Spleen (tissue), 11 donors: Measurements from ENCODE around the gene ASAH2. TPM values are rescaled to one million over a fixed set of nuclear protein-coding genes. Genes with fewer than 3 reads are reported as not detected.
"Not testable (repeated sequence)": the region's sequence is repeated elsewhere in the genome, so short reads cannot be mapped to it uniquely, and the experiment has no call there.

ENCODE experiments used
- DNase-seq: peaks from one replicate; pipeline ENCODE4 v3.0.0-alpha.2; 2020
- H3K27ac ChIP-seq, 8 donors: fragments of 200-600 bp; sonication (generic) in 7 of 8; 1 replicate in 4 of 8; 2 replicates in 4 of 8; pipeline versions ENCODE4 v1.5.0 to v1.8.0; 2016 to 2021; ENCODE audit warnings: inconsistent platforms in 4 of 8, mild to moderate bottlenecking in 4 of 8, moderate library complexity in 1 of 8
- H3K27me3 ChIP-seq, 7 donors: fragments of 200-600 bp; sonication (generic) in 6 of 7; replicated peaks in 1 of 7; 1 replicate in 4 of 7; 2 replicates in 3 of 7; pipeline versions ENCODE4 v1.5.0 to v1.8.0; 2016 to 2021; ENCODE audit warnings: inconsistent platforms in 3 of 7, mild to moderate bottlenecking in 1 of 7
- H3K36me3 ChIP-seq, 6 donors: fragments of 200-600 bp; sonication (generic) in 5 of 6; 1 replicate in 4 of 6; 2 replicates in 2 of 6; pipeline versions ENCODE4 v1.5.0 to v1.8.0; 2016 to 2021; ENCODE audit warnings: inconsistent platforms in 2 of 6
- H3K4me1 ChIP-seq, 6 donors: fragments of 200-600 bp; sonication (generic) in 5 of 6; 1 replicate in 3 of 6; 2 replicates in 3 of 6; pipeline versions ENCODE4 v1.5.0 to v1.8.0; 2016 to 2021; ENCODE audit warnings: inconsistent platforms in 3 of 6
- H3K4me3 ChIP-seq, 8 donors: fragments of 200-600 bp; sonication (generic) in 7 of 8; 1 replicate in 4 of 8; 2 replicates in 4 of 8; pipeline versions ENCODE4 v1.5.0 to v1.8.0; 2016 to 2021; ENCODE audit warnings: inconsistent platforms in 4 of 8, mild to moderate bottlenecking in 4 of 8, moderate library complexity in 2 of 8
- H3K9me3 ChIP-seq, 8 donors: fragments of 200-600 bp; sonication (generic) in 7 of 8; 1 replicate in 4 of 8; 2 replicates in 4 of 8; pipeline versions ENCODE4 v1.5.0 to v1.8.0; 2016 to 2021; ENCODE audit warnings: inconsistent platforms in 4 of 8
- CTCF ChIP-seq, 11 experiments: fragments of 200-600 bp in 7 of 11; fragments of 450-650 bp in 4 of 11; sonication (generic) in 4 of 11; IDR thresholded peaks in 8 of 11; conservative IDR thresholded peaks in 3 of 11; 1 replicate in 7 of 11; 2 replicates in 4 of 11; pipeline versions ENCODE4 v1.4.0 to v1.8.0; 2016 to 2021; ENCODE audit warnings: antibody characterized with exemption in 11 of 11, inconsistent platforms in 4 of 11, mild to moderate bottlenecking in 1 of 11
- POLR2A ChIP-seq, 3 donors: fragments of 450-650 bp; IDR thresholded peaks; one replicate each; pipeline ENCODE4 v1.5.1; 2017; ENCODE audit warnings: antibody characterized with exemption in 3 of 3, mild to moderate bottlenecking in 1 of 3
- POLR2AphosphoS5 ChIP-seq, 3 donors: sonication (generic); formaldehyde crosslinking; IDR thresholded peaks; one replicate each; pipeline ENCODE4 v1.5.1; 2017; ENCODE audit warnings: antibody characterized with exemption in 3 of 3
- WGBS, 5 donors: extraction: QIAGEN DNeasy Blood & Tissue Kit in 3 of 5; methylation state at CpG; one replicate each; pipeline versions ENCODE4 v1.1.5 to v1.1.7; 2013 to 2018; 5-methylcytosine and 5-hydroxymethylcytosine counted together
- intact Hi-C: fragments of 100-400 bp; cut with DNase I; formaldehyde crosslinking; loops from one replicate; pipeline ENCODE4 v1.15.0; 2023; ENCODE audit warnings: low total_unique reads
- polyA plus RNA-seq, 3 donors: library from polyadenylated mRNA; stranded (reverse); fragments of 200-250 nt; gene quantifications; one replicate each; pipeline ENCODE4 v1.2.1, GENCODE V29; 2013
- total RNA-seq, 7 donors: library from RNA; depleted of rRNA in 3 of 7; stranded (reverse); fragments of >200 nt in 3 of 7; fragmentation: NEBNext Ultra II Directional in 4 of 7; extraction: Animal tissue kit (Norgen Biotek cat#: 25700) in 4 of 7; gene quantifications; one replicate each; pipeline versions ENCODE4 v1.1.0 to v1.2.1, GENCODE V29; 2016 to 2021
- donor health status: healthy with polysubstance abuse.
- donor health status: DM: no; HTN: no; CAD: no; lungs with moderate emphysema.
- donor health status: DM: no; HTN: no; CAD: no.
- donor health status: Bipolar disorder and iron deficiency.
- donor health status: healthy.
- donor health status: DM: no; HTN: no; CAD: no.
- donor health status: DM: yes; HTN: yes; CAD: no.

ASAH2 gene
- total and polyA plus RNA-seq, 10 donors = 0.04 to 2.7 (median 0.80) TPM

- no peaks in the 10 kb centered on the region for H3K9me3 ChIP-seq
- intact Hi-C loops = no loop called here
- H3K27me3 ChIP-seq = peaks cover 0 to 7% (median 0%) of the 10 kb centered on the region in 7 donors
- H3K36me3 ChIP-seq = no peaks in the 10 kb centered on the region
- DNase-seq = no peak
- 43 to 48% (median 47%) methylated on average over 3 of the region's 3 CpGs for WGBS, 5 donors
- TF ChIP-seq POLR2AphosphoS5 (IDR thresholded peaks at IDR 0.05) (no peak), CTCF (IDR thresholded peaks at IDR 0.05 in 8 of 11, conservative IDR thresholded peaks at IDR 0.05 in 3 of 11) (no peak), POLR2A (IDR thresholded peaks at IDR 0.05) (no peak)
- no peaks in the 10 kb centered on the region for H3K4me1 ChIP-seq
- H3K27ac ChIP-seq = no peak overlapping the region
- H3K4me3 ChIP-seq = no peak overlapping the region
These were observed 3.3 kb downstream of the ASAH2 start for GRCh38 chr10:50248062-50248461.

GRCh38 chr10:50244201-50244600 lies 7.1 kb downstream of the ASAH2 start:
- H3K4me3 ChIP-seq = no peak overlapping the region
- H3K36me3 ChIP-seq = no peaks in the 10 kb centered on the region
- TF ChIP-seq CTCF (IDR thresholded peaks at IDR 0.05 in 8 of 11, conservative IDR thresholded peaks at IDR 0.05 in 3 of 11) (no peak), POLR2A (IDR thresholded peaks at IDR 0.05) (no peak), POLR2AphosphoS5 (IDR thresholded peaks at IDR 0.05) (no peak)
- no peaks in the 10 kb centered on the region for H3K4me1 ChIP-seq
- peaks cover 0 to 7% (median 0%) of the 10 kb centered on the region in 7 donors for H3K27me3 ChIP-seq
- no peak for DNase-seq
- peaks cover 0 to 3% (median 0%) of the 10 kb centered on the region in 8 donors for H3K9me3 ChIP-seq
- no peak overlapping the region for H3K27ac ChIP-seq
- intact Hi-C loops = no loop called here

GRCh38 chr10:50242777-50243176 lies 8.5 kb downstream of the ASAH2 start:
- Histone ChIP-seq H3K4me3 (no peak overlapping the region), H3K36me3 (no peaks in the 10 kb centered on the region), H3K27ac (no peak overlapping the region), H3K9me3 (peaks cover 0 to 3% (median 0%) of the 10 kb centered on the region in 8 donors), H3K27me3 (peaks cover 0 to 5% (median 0%) of the 10 kb centered on the region in 7 donors), H3K4me1 (no peaks in the 10 kb centered on the region)
- no peak for TF ChIP-seq POLR2A (IDR thresholded peaks at IDR 0.05)
- TF ChIP-seq CTCF (IDR thresholded peaks at IDR 0.05 in 8 of 11, conservative IDR thresholded peaks at IDR 0.05 in 3 of 11) = no peak
- no peak for TF ChIP-seq POLR2AphosphoS5 (IDR thresholded peaks at IDR 0.05)
- DNase-seq = no peak
- WGBS, 5 donors = 90 to 99% (median 95%) methylated on average over 4 of the region's 4 CpGs
- intact Hi-C loops = no loop called here

- H3K27me3 ChIP-seq, H3K4me3 ChIP-seq, H3K27ac ChIP-seq, H3K4me1 ChIP-seq, H3K9me3 ChIP-seq, intact Hi-C loops, DNase-seq, H3K36me3 ChIP-seq: not testable (repeated sequence)
- 88 to 100% (median 94%) methylated on average over 1 of the region's 1 CpG for WGBS, 5 donors
These were observed 9.8 kb downstream of the ASAH2 start for GRCh38 chr10:50241478-50241877.

- no peak for DNase-seq
- Histone ChIP-seq H3K36me3 (no peaks in the 10 kb centered on the region), H3K4me3 (no peak overlapping the region), H3K27me3 (no peaks in the 10 kb centered on the region), H3K9me3 (no peaks in the 10 kb centered on the region), H3K4me1 (no peaks in the 10 kb centered on the region), H3K27ac (no peak overlapping the region)
- TF ChIP-seq POLR2A (IDR thresholded peaks at IDR 0.05) (no peak), POLR2AphosphoS5 (IDR thresholded peaks at IDR 0.05) (no peak), CTCF (IDR thresholded peaks at IDR 0.05 in 8 of 11, conservative IDR thresholded peaks at IDR 0.05 in 3 of 11) (no peak)
- WGBS, 5 donors = 68 to 87% (median 69%) methylated on average over 4 of the region's 4 CpGs
- intact Hi-C loops = no loop called here
These were observed 16.8 kb downstream of the ASAH2 start for GRCh38 chr10:50234486-50234885.
